IMR-90 (cell line): ENCODE results near the gene HOXA7. TPM values are rescaled to one million over a fixed set of nuclear protein-coding genes. Genes with fewer than 3 reads are reported as not detected.

ENCODE experiments used
- ATAC-seq: fragments of 200-7000 bp; cut with Tn5 transposase; 2 replicates; pipeline ENCODE4 v1.9.1; 2020; ENCODE audit warnings: low read depth, mild to moderate bottlenecking, moderate library complexity
- BruUV-seq: library from RNA; stranded (reverse); fragments of 400-500 nt; replicated peaks from 2 replicates; lab custom pipeline; 2021; lab: Mats Ljungman, UMichigan
- CTCF ChIA-PET: fragments of 300-600 bp; formaldehyde crosslinking; extraction: SDS; loops from one replicate; lab custom pipeline; 2021; ENCODE audit warnings: antibody characterized with exemption; lab: Yijun Ruan, JAX
- POLR2A ChIA-PET: fragments of 300-600 bp; sonication (Branson Sonifier 250); formaldehyde crosslinking; loops from one replicate; lab custom pipeline; 2022; ENCODE audit warnings: antibody characterized with exemption; ENCODE audit not compliant: unreplicated experiment; lab: Charles Lee
- DNase-seq: peaks from one replicate; pipeline ENCODE4 v3.0.0; 2013
- H2AFZ ChIP-seq: replicated peaks from 2 replicates; pipeline ENCODE3; 2013; ENCODE audit warnings: low read length, mild to moderate bottlenecking; ENCODE audit not compliant: poor library complexity
- H2AK5ac ChIP-seq: 2 replicates; pipeline ENCODE4 v1.6.1; 2013; ENCODE audit warnings: low read depth, low read length, inconsistent platforms
- H2AK9ac ChIP-seq: replicated peaks from 2 replicates; pipeline ENCODE3; 2013; ENCODE audit warnings: mild to moderate bottlenecking, low read depth, low read length, moderate library complexity; ENCODE audit not compliant: poor library complexity
- H2BK120ac ChIP-seq: 2 replicates; pipeline ENCODE4 v1.6.1; 2013; ENCODE audit warnings: low read depth, low read length, inconsistent platforms
- H2BK15ac ChIP-seq: 3 replicates; pipeline ENCODE4 v1.6.1; 2013; ENCODE audit warnings: low read depth, low read length, inconsistent platforms
- H2BK20ac ChIP-seq: 2 replicates; pipeline ENCODE4 v1.6.1; 2013; ENCODE audit warnings: low read depth, mild to moderate bottlenecking, inconsistent platforms, low read length, moderate library complexity
- H2BK5ac ChIP-seq: 2 replicates; pipeline ENCODE4 v1.6.1; 2013; ENCODE audit warnings: mild to moderate bottlenecking, low read depth, low read length, inconsistent platforms; ENCODE audit not compliant: poor library complexity, severe bottlenecking
- H3K14ac ChIP-seq: replicated peaks from 2 replicates; pipeline ENCODE4 v1.6.1; 2013; ENCODE audit warnings: low read depth, low read length, inconsistent platforms
- H3K18ac ChIP-seq: 2 replicates; pipeline ENCODE4 v1.6.1; 2013; ENCODE audit warnings: low read depth, low read length, control low read depth
- H3K23ac ChIP-seq: 2 replicates; pipeline ENCODE4 v1.6.1; 2013; ENCODE audit warnings: low read depth, low read length, inconsistent platforms
- H3K27ac ChIP-seq: 2 replicates; pipeline ENCODE4 v1.5.1; 2013; ENCODE audit warnings: mild to moderate bottlenecking, control low read depth, low read length; ENCODE audit not compliant: insufficient read depth
- H3K27me3 ChIP-seq: 2 replicates; pipeline ENCODE4 v1.6.1; 2013; ENCODE audit warnings: low read length; ENCODE audit not compliant: control insufficient read depth, insufficient read depth
- H3K36me3 ChIP-seq: 2 replicates; pipeline ENCODE4 v1.6.1; 2013; ENCODE audit warnings: low read length, mixed read lengths; ENCODE audit not compliant: control insufficient read depth, insufficient read depth
- H3K4ac ChIP-seq: 2 replicates; pipeline ENCODE4 v1.6.1; 2013; ENCODE audit warnings: low read depth, low read length, inconsistent platforms
- H3K4me1 ChIP-seq: 2 replicates; pipeline ENCODE4 v1.6.1; 2013; ENCODE audit warnings: low read length, mixed read lengths; ENCODE audit not compliant: control insufficient read depth, insufficient read depth
- H3K4me2 ChIP-seq: 2 replicates; pipeline ENCODE4 v1.6.1; 2013; ENCODE audit warnings: low read depth, mild to moderate bottlenecking, control low read depth, low read length, moderate library complexity
- H3K4me3 ChIP-seq: 2 replicates; pipeline ENCODE4 v1.5.1; 2013; ENCODE audit warnings: low read depth, mild to moderate bottlenecking, control low read depth, low read length, moderate library complexity; ENCODE audit not compliant: insufficient read depth
- H3K56ac ChIP-seq: 2 replicates; pipeline ENCODE4 v1.6.1; 2013; ENCODE audit warnings: low read length, inconsistent platforms; ENCODE audit not compliant: insufficient read depth; ENCODE audit errors: extremely low read depth
- H3K79me1 ChIP-seq, 2 experiments: 2 replicates each; pipeline ENCODE4 v1.6.1; 2013; ENCODE audit warnings: low read length in 2 of 2, inconsistent platforms in 1 of 2, low read depth in 1 of 2
- H3K9ac ChIP-seq: 2 replicates; pipeline ENCODE4 v1.6.1; 2013; ENCODE audit warnings: low read depth, low read length, control low read depth
- H3K9me1 ChIP-seq: 2 replicates; pipeline ENCODE4 v1.6.1; 2013; ENCODE audit warnings: low read length, inconsistent platforms; ENCODE audit not compliant: insufficient read depth
- H3K9me3 ChIP-seq: 2 replicates; pipeline ENCODE4 v1.6.1; 2013; ENCODE audit warnings: low read length; ENCODE audit not compliant: control insufficient read depth, insufficient read depth
- H4K20me1 ChIP-seq: 2 replicates; pipeline ENCODE4 v1.6.1; 2013; ENCODE audit warnings: low read length, inconsistent platforms; ENCODE audit not compliant: insufficient read depth
- H4K5ac ChIP-seq: 2 replicates; pipeline ENCODE4 v1.6.1; 2013; ENCODE audit warnings: mild to moderate bottlenecking, low read depth, low read length, control low read depth
- H4K8ac ChIP-seq, 2 experiments: 2 replicates each; pipeline ENCODE4 v1.6.1; 2013; ENCODE audit warnings: low read depth in 2 of 2, low read length in 2 of 2, control low read depth in 1 of 2, inconsistent platforms in 1 of 2
- H4K91ac ChIP-seq: 2 replicates; pipeline ENCODE4 v1.6.1; 2013; ENCODE audit warnings: low read depth, low read length, inconsistent platforms; ENCODE audit not compliant: insufficient read depth
- CEBPB ChIP-seq: IDR thresholded peaks from 2 replicates; pipeline ENCODE4 v1.6.1; 2012; ENCODE audit warnings: low read depth, low read length, improper control_type of control experiment
- FOS ChIP-seq: fragments of 150-350 bp; IDR thresholded peaks from 2 replicates; pipeline ENCODE4 v1.6.1; 2016; ENCODE audit warnings: low read depth, low read length
- MAFK ChIP-seq: IDR thresholded peaks from 2 replicates; pipeline ENCODE4 v1.6.1; 2012; ENCODE audit warnings: low read depth, low read length, improper control_type of control experiment
- MAZ ChIP-seq: IDR thresholded peaks from 2 replicates; pipeline ENCODE4 v1.6.1; 2012; ENCODE audit warnings: low read depth, mild to moderate bottlenecking, low read length, improper control_type of control experiment, moderate library complexity, borderline replicate concordance
- POLR2A ChIP-seq: IDR thresholded peaks from 2 replicates; pipeline ENCODE4 v1.6.1; 2012; ENCODE audit warnings: mild to moderate bottlenecking, low read depth, low read length
- RCOR1 ChIP-seq: IDR thresholded peaks from 2 replicates; pipeline ENCODE4 v1.6.1; 2012; ENCODE audit warnings: mild to moderate bottlenecking, low read length, improper control_type of control experiment; ENCODE audit not compliant: insufficient replicate concordance
- RFX5 ChIP-seq: IDR thresholded peaks from 2 replicates; pipeline ENCODE4 v1.8.0; 2012; ENCODE audit warnings: low read depth, mild to moderate bottlenecking, low read length, moderate library complexity
- USF2 ChIP-seq: fragments of 150-350 bp; IDR thresholded peaks from 2 replicates; pipeline ENCODE4 v1.6.1; 2017; ENCODE audit warnings: mild to moderate bottlenecking, antibody characterized with exemption, low read length, low read depth
- WGBS, 2 experiments: methylation state at CpG; one replicate each; pipeline versions ENCODE4 v1.1.5 to v1.1.7; 2013; ENCODE audit warnings: missing lambda C conversion rate in 2 of 2; ENCODE audit not compliant: insufficient read length in 1 of 2; ENCODE audit errors: extremely low coverage in 2 of 2; 5-methylcytosine and 5-hydroxymethylcytosine counted together
- dilution Hi-C: fragments of 300-500 bp; cut with HindIII; formaldehyde crosslinking; loops from one replicate; pipeline ENCODE4 v1.14.3; 2018; ENCODE audit warnings: low sequenced_read_pairs; ENCODE audit not compliant: unreplicated experiment
- in situ Hi-C: fragments of 300-500 bp; cut with MboI; formaldehyde crosslinking; loops from 3 replicates; pipeline ENCODE4 v1.14.3; 2019; ENCODE audit warnings: low sequenced_read_pairs, inconsistent platforms, mixed read lengths
- intact Hi-C: fragments of 100-400 bp; cut with micrococcal nuclease; formaldehyde crosslinking; loops from 2 replicates; pipeline ENCODE4 v1.10.0; 2022
- polyA plus RNA-seq, 3 experiments: library from polyadenylated mRNA; depleted of rRNA; stranded (reverse); fragments of >200 nt; gene quantifications; 2 replicates each; pipeline ENCODE4 v1.2.3, GENCODE V29; 2012; ENCODE audit warnings: low replicate concordance in 1 of 3
- total RNA-seq: library from RNA; depleted of rRNA; stranded (reverse); fragments of >200 nt; gene quantifications from 2 replicates; pipeline ENCODE4 v1.2.3, GENCODE V29; 2012

The HOXA7 gene
- total and polyA plus RNA-seq, 2 of the 4 experiments (the other 2 are of a cell fraction) = 0.18 to 1.7 TPM

- Histone ChIP-seq H2BK15ac (no peak overlapping the region), H3K9me1 (peaks cover 3% of the 10 kb centered on the region; the same call in 1 of the 2 replicates), H4K20me1 (no peaks in the 10 kb centered on the region), H4K91ac (no peak overlapping the region), H2BK120ac (no peak overlapping the region), H2BK5ac (no peak overlapping the region), H2AK9ac (no peak overlapping the region), H2AFZ (peak overlapping the region; percentile 90), H3K4me3 (peak overlapping the region; percentile 69; the same call in 1 of the 2 replicates), H3K23ac (no peak overlapping the region), H3K27me3 (peaks cover 2% of the 10 kb centered on the region; the same call in 1 of the 2 replicates), H3K27ac (no peak overlapping the region), H3K9me3 (no peaks in the 10 kb centered on the region), H3K14ac (no peak overlapping the region), H3K4ac (no peak overlapping the region; the same call in 1 of the 2 replicates), H2AK5ac (no peak overlapping the region), H3K4me1 (peaks cover 6% of the 10 kb centered on the region; the same call in 1 of the 2 replicates), H3K18ac (no peak overlapping the region), H3K56ac (no peak overlapping the region), H3K79me1 (0 out of 4 replicates have a peak, but pooled peaks cover 0 to 4% of the 10 kb centered on the region in 2 experiments), H3K9ac (no peak overlapping the region), H4K8ac (peak overlapping the region; percentile 30 to 90; a peak in 2 of 4 replicates), H4K5ac (no peak overlapping the region; the same call in 1 of the 2 replicates), H3K4me2 (peak overlapping the region; percentile 55; the same call in 1 of the 2 replicates), H2BK20ac (no peak overlapping the region), H3K36me3 (no peaks in the 10 kb centered on the region)
- ATAC-seq = no peak
- BruUV-seq = no TSS peak
- intact Hi-C loops (no loop called here), dilution Hi-C loops (no loop called here), in situ Hi-C loops (loop anchor here (5.0 kb wide), 2 partner anchors 790 to 1305 kb away; no protein-coding TSS in a partner anchor)
- WGBS, 2 experiments = 39% methylated on average over 8 of the region's 30 CpGs; no CpG with 5 or more reads in 1 of the 2 experiments
- DNase-seq = no peak
- CTCF ChIA-PET = interaction anchor here (0.7 to 1.3 kb wide), 4 partner anchors 23 to 968 kb away, joined by 3 to 4 read pairs (median 3); no protein-coding TSS in a partner anchor
- TF ChIP-seq USF2 = no peak
- no peak for TF ChIP-seq FOS
- TF ChIP-seq RFX5 = no peak
- no peak for TF ChIP-seq MAZ
- no peak for TF ChIP-seq MAFK
- no peak for TF ChIP-seq CEBPB
- no peak for TF ChIP-seq RCOR1
- TF ChIP-seq POLR2A = no peak
- POLR2A ChIA-PET = no interaction called here
Measured at GRCh38 chr7:27156916-27157701, 634 bp upstream of the HOXA7 start.
